GM12878 (cell line): ENCODE measurements around the gene ELAVL3. TPM values are rescaled to one million over a fixed set of nuclear protein-coding genes. Genes with fewer than 3 reads are reported as not detected.

ENCODE experiments used
- ATAC-seq: fragments of 200-7000 bp; cut with Tn5 transposase; 3 replicates; pipeline ENCODE4 v1.9.1; 2020; ENCODE audit warnings: mild to moderate bottlenecking, moderate library complexity
- BruUV-seq: library from RNA; stranded (reverse); fragments of 400-500 nt; replicated peaks from 2 replicates; lab custom pipeline; 2021; lab: Mats Ljungman, UMichigan
- CTCF ChIA-PET: fragments of 300-600 bp; sonication (Branson Sonifier 250); formaldehyde crosslinking; extraction: SDS; loops from one replicate; lab custom pipeline; 2021; ENCODE audit warnings: inconsistent platforms; lab: Yijun Ruan, JAX
- POLR2A ChIA-PET: fragments of 350-600 bp; formaldehyde crosslinking; extraction: SDS; loops from one replicate; lab custom pipeline; 2021; ENCODE audit warnings: inconsistent platforms; lab: Charles Lee
- RAD21 ChIA-PET: fragments of 300-600 bp; sonication (Branson Sonifier 250); formaldehyde crosslinking; loops from one replicate; lab custom pipeline; 2023; ENCODE audit warnings: antibody characterized with exemption; ENCODE audit not compliant: unreplicated experiment; lab: Charles Lee
- SMC1A ChIA-PET: fragments of 300-600 bp; sonication (Branson Sonifier 250); formaldehyde crosslinking; loops from one replicate; lab custom pipeline; 2023; ENCODE audit not compliant: unreplicated experiment, uncharacterized antibody; lab: Charles Lee
- DNase-seq: peaks from one replicate; pipeline ENCODE4 v3.0.0-alpha.2; 2011; ENCODE audit warnings: low read depth, low spot score
- FAIRE-seq: peaks from 3 replicates; lab custom pipeline; 2011; peaks lifted over from hg19 to GRCh38; lab: Jason Lieb, UNC
- H2AFZ ChIP-seq: 2 replicates; pipeline ENCODE4 v1.6.0; 2011; ENCODE audit warnings: low read depth, low read length, control low read depth; ENCODE audit not compliant: control insufficient read depth
- H3K27ac ChIP-seq: 2 replicates; pipeline ENCODE4 v1.5.1; 2011; ENCODE audit warnings: control low read depth; ENCODE audit not compliant: control insufficient read depth, insufficient read depth
- H3K27me3 ChIP-seq, 2 experiments: replicated peaks in 1 of 2; 2 replicates each; pipeline versions ENCODE4 v1.6.0 to v1.6.1; 2011; ENCODE audit warnings: low read length in 1 of 2; ENCODE audit not compliant: control insufficient read depth in 2 of 2, insufficient read depth in 2 of 2
- H3K36me3 ChIP-seq, 2 experiments: 2 replicates each; pipeline ENCODE4 v1.5.1; 2011; ENCODE audit warnings: low read length in 1 of 2; ENCODE audit not compliant: control insufficient read depth in 2 of 2, insufficient read depth in 2 of 2
- H3K4me1 ChIP-seq: 2 replicates; pipeline ENCODE4 v1.6.1; 2011; ENCODE audit warnings: mild to moderate bottlenecking, low read length, moderate library complexity, mixed read lengths; ENCODE audit not compliant: control insufficient read depth, insufficient read depth
- H3K4me2 ChIP-seq: 2 replicates; pipeline ENCODE4 v1.6.0; 2011; ENCODE audit warnings: control low read depth; ENCODE audit not compliant: control insufficient read depth, insufficient read depth
- H3K4me3 ChIP-seq: fragments of 200-600 bp; sonication (generic); 2 replicates; pipeline ENCODE4 v1.5.1; 2016
- H3K79me2 ChIP-seq: 2 replicates; pipeline ENCODE4 v1.6.0; 2011; ENCODE audit warnings: low read length; ENCODE audit not compliant: control insufficient read depth, insufficient read depth
- H3K9ac ChIP-seq: 2 replicates; pipeline ENCODE4 v1.8.0; 2011; ENCODE audit warnings: low read length, control low read depth, mixed read lengths; ENCODE audit not compliant: control insufficient read depth, insufficient read depth
- H3K9me3 ChIP-seq: replicated peaks from 3 replicates; pipeline ENCODE4 v1.5.1; 2011; ENCODE audit warnings: mild to moderate bottlenecking, low read length; ENCODE audit not compliant: control insufficient read depth, insufficient read depth
- H4K20me1 ChIP-seq: 2 replicates; pipeline ENCODE4 v1.6.0; 2011; ENCODE audit not compliant: control insufficient read depth, insufficient read depth
- ATF2 ChIP-seq: IDR thresholded peaks from 2 replicates; pipeline ENCODE4 v1.6.1; 2012; ENCODE audit warnings: low read length, inconsistent platforms
- BHLHE40 ChIP-seq, 2 experiments: fragments of 450-650 bp in 1 of 2; IDR thresholded peaks; 2 replicates each; pipeline ENCODE4 v1.6.1; 2011 to 2017; ENCODE audit warnings: low read depth in 2 of 2, borderline replicate concordance in 1 of 2, improper control_type of control experiment in 1 of 2, low read length in 1 of 2, mild to moderate bottlenecking in 1 of 2
- E2F4 ChIP-seq: IDR thresholded peaks from 2 replicates; pipeline ENCODE4 v1.6.1; 2012; ENCODE audit warnings: low read depth, low read length, improper control_type of control experiment
- E4F1 ChIP-seq: fragments of 450-650 bp; IDR thresholded peaks from 2 replicates; pipeline ENCODE4 v1.6.1; 2018; ENCODE audit warnings: borderline replicate concordance, mild to moderate bottlenecking; ENCODE audit not compliant: partially characterized antibody
- EP300 ChIP-seq, 2 experiments: fragments of 150-350 bp in 1 of 2; IDR thresholded peaks; 2 replicates each; pipeline ENCODE4 v1.6.1; 2011 to 2012; ENCODE audit warnings: low read depth in 2 of 2, low read length in 2 of 2, borderline replicate concordance in 1 of 2, improper control_type of control experiment in 1 of 2, inconsistent platforms in 1 of 2; ENCODE audit not compliant: control insufficient read depth in 1 of 2
- HDGF ChIP-seq: fragments of 450-650 bp; IDR thresholded peaks from 2 replicates; pipeline ENCODE4 v1.6.1; 2016; ENCODE audit warnings: antibody characterized with exemption
- HSF1 ChIP-seq: fragments of 150-350 bp; IDR thresholded peaks from 2 replicates; pipeline ENCODE4 v1.6.1; 2014; ENCODE audit warnings: mild to moderate bottlenecking, low read depth, low read length
- MAX ChIP-seq: IDR thresholded peaks from 2 replicates; pipeline ENCODE4 v1.6.1; 2012; ENCODE audit warnings: low read depth, low read length, improper control_type of control experiment
- RB1 ChIP-seq: fragments of 450-650 bp; formaldehyde crosslinking; IDR thresholded peaks from 2 replicates; pipeline ENCODE4 v1.6.1; 2017; ENCODE audit warnings: mild to moderate bottlenecking, borderline replicate concordance
- ZNF384 ChIP-seq: IDR thresholded peaks from 2 replicates; pipeline ENCODE4 v1.6.1; 2012; ENCODE audit warnings: low read depth, mild to moderate bottlenecking, low read length, improper control_type of control experiment, borderline replicate concordance
- WGBS: methylation state at CpG from one replicate; pipeline ENCODE4 v1.1.6; 2016; ENCODE audit warnings: low lambda C conversion rate; ENCODE audit not compliant: insufficient replicate concordance, insufficient coverage; ENCODE audit errors: missing lambda C conversion rate; 5-methylcytosine and 5-hydroxymethylcytosine counted together
- in situ Hi-C: fragments of 300-500 bp; cut with MboI; formaldehyde crosslinking; loops from 9 replicates; pipeline ENCODE4 v1.14.3; 2018; ENCODE audit warnings: mixed read lengths
- intact Hi-C: fragments of 100-400 bp; cut with micrococcal nuclease; formaldehyde crosslinking; loops from one replicate; pipeline ENCODE4 v1.14.2; 2022; ENCODE audit not compliant: unreplicated experiment
- polyA plus RNA-seq, 11 experiments: library from polyadenylated mRNA; depleted of rRNA in 4 of 11; unstranded in 6 of 11; stranded (reverse) in 5 of 11; fragments of >200 nt; fragmentation: Nextera tagmentation in 4 of 11; fragmentation: Illumina TruSeq in 1 of 11; extraction: Ambion mirVana in 4 of 11; extraction: Trizol in 1 of 11; gene quantifications; 1 replicate in 1 of 11; 2 replicates in 10 of 11; pipeline versions ENCODE4 v1.2.1 to v1.2.3, GENCODE V29; 2011 to 2016; ENCODE audit warnings: inconsistent platforms in 2 of 11, missing spikeins in 2 of 11, low read depth in 1 of 11
- total RNA-seq, 4 experiments: library from RNA; depleted of rRNA in 3 of 4; stranded (reverse); fragments of >200 nt in 3 of 4; fragmentation: Illumina TruSeq in 1 of 4; extraction: Trizol in 1 of 4; gene quantifications; 2 replicates each; pipeline versions ENCODE4 v1.2.1 to v1.2.3, GENCODE V29; 2013 to 2021

Gene ELAVL3
- total and polyA plus RNA-seq, 10 of the 15 experiments (the other 5 are each of a cell fraction or from before 2014, with no cell fraction given), result under 0.01 to 0.05 (median 0.01) TPM; not detected in 7

- no TSS peak for BruUV-seq
- in situ Hi-C loops (no loop called here), intact Hi-C loops (loop anchor here (2.0 kb wide), 1 partner anchor 67 kb away; no protein-coding TSS in a partner anchor)
- POLR2A ChIA-PET, result no interaction called here
- no peaks in the 10 kb centered on the region for H3K27me3 ChIP-seq
- no peak for ATAC-seq
- SMC1A ChIA-PET, result no interaction called here
- no peaks in the 10 kb centered on the region for H4K20me1 ChIP-seq
- H3K4me2 ChIP-seq, result no peak overlapping the region
- RAD21 ChIA-PET, result interaction anchor here (0.6 to 1.5 kb wide), 4 partner anchors 20 to 484 kb away, joined by 3 read pairs; partner anchors contain the start of gene SWSAP1
- H3K36me3 ChIP-seq, result peaks cover 4 to 35% of the 10 kb centered on the region in 2 experiments; a peak in 3 of 4 replicates
- no peak overlapping the region for H3K4me3 ChIP-seq
- H3K4me1 ChIP-seq, result 0 out of 2 replicates have a peak, but pooled peaks cover 4% of the 10 kb centered on the region
- no peaks in the 10 kb centered on the region for H3K9me3 ChIP-seq
- no peak overlapping the region for H2AFZ ChIP-seq
- H3K27ac ChIP-seq, result no peak overlapping the region
- FAIRE-seq, result no peak
- 74% methylated on average over 30 of the region's 35 CpGs for WGBS
- H3K9ac ChIP-seq, result no peak overlapping the region
- no peak for DNase-seq
- no peaks in the 10 kb centered on the region for H3K79me2 ChIP-seq
- CTCF ChIA-PET, result interaction anchor here (0.5 to 3.1 kb wide), 5 partner anchors 35 to 121 kb away, joined by 3 to 10 read pairs (median 3); partner anchors contain the start of gene SWSAP1
- no peak for TF ChIP-seq E2F4
- TF ChIP-seq EP300 (IDR thresholded peaks at IDR 0.05; ENCODE audit: borderline replicate concordance in 1 of 2, control insufficient read depth in 1 of 2, low read depth in 2 of 2, low read length in 2 of 2), result no peak
- no peak for TF ChIP-seq RB1
- TF ChIP-seq ATF2, result no peak
- no peak for TF ChIP-seq HDGF
- no peak for TF ChIP-seq ZNF384
- no peak for TF ChIP-seq MAX
- no peak for TF ChIP-seq BHLHE40 (IDR thresholded peaks at IDR 0.05; ENCODE audit: borderline replicate concordance in 1 of 2, low read depth in 2 of 2, low read length in 1 of 2)
- TF ChIP-seq HSF1, result no peak
- TF ChIP-seq E4F1, result no peak
Observed at GRCh38 chr19:11447347-11448262, 33.2 kb downstream of the ELAVL3 start.
